ENCODE data around the gene CAP2. TPM values are rescaled to one million over a fixed set of nuclear protein-coding genes. Genes with fewer than 3 reads are reported as not detected.
"Not testable (repeated sequence)": the region's sequence is repeated elsewhere in the genome, so short reads cannot be mapped to it uniquely, and the experiment has no call there.

The CAP2 gene
- total RNA-seq, 1 donor from 2014 or later: not detected

DNA sequence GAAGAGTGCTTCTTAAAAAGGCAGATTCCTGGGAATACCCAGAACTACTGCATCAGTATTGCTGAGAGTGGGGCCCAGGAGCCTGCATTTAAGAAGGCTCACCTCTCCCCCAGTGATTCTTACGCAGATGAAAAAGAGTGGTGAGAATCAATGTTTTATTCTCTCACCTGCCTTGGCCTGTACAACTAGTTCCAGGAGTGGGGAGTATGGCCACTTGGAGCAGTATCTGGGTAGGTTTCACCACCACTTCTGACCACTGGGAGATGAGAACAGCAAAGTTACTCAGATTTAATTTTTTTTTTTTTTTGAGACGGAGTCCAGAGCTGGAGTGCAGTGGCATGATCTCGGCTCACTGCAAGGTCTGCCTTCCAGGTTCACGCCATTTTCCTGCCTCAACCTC lies 16.9 kb downstream of the CAP2 start:
- H3K27ac Mint-ChIP-seq: no peak overlapping the region
- no peaks in the 10 kb centered on the region for H3K36me3 Mint-ChIP-seq (ENCODE audit: low read depth)
- H3K4me1 Mint-ChIP-seq (ENCODE audit: low read depth): no peaks in the 10 kb centered on the region
- no peak overlapping the region for H3K4me3 Mint-ChIP-seq
- intact Hi-C loops (cut with micrococcal nuclease): no loop called here
- H3K9me3 Mint-ChIP-seq: no peaks in the 10 kb centered on the region
- DNase-seq (ENCODE audit: low spot score): no peak
- peaks cover 2% of the 10 kb centered on the region for H3K27me3 Mint-ChIP-seq (ENCODE audit: insufficient read depth)

DNA sequence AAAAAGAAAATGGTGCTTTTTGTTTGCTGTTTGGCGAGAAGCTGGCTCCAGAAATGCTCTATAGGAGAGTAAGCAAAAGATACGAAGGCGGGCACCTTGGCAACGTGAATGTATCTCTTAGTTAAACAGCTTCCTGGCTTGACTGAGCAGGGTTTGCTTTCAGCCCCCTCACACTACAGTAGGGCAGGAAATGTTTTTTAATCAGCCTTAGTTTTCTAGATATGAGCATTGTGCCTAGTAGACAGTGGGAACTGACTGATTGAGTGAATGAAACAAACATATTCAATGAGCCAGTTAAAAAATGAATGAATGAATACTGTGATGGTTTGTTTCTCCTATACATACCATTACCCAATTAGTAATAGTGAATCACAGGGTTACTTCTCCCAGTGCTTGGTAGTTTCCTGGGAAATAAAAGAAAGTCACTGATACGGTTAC lies 19.9 kb downstream of the CAP2 start:
- no peak for DNase-seq (ENCODE audit: low spot score)
- H3K4me3 Mint-ChIP-seq: no peak overlapping the region
- no peaks in the 10 kb centered on the region for H3K4me1 Mint-ChIP-seq (ENCODE audit: low read depth)
- H3K27ac Mint-ChIP-seq: no peak overlapping the region
- H3K27me3 Mint-ChIP-seq (ENCODE audit: insufficient read depth): peaks cover 3% of the 10 kb centered on the region
- H3K9me3 Mint-ChIP-seq: no peaks in the 10 kb centered on the region
- H3K36me3 Mint-ChIP-seq (ENCODE audit: low read depth): no peaks in the 10 kb centered on the region
- intact Hi-C loops (cut with micrococcal nuclease): no loop called here

DNA sequence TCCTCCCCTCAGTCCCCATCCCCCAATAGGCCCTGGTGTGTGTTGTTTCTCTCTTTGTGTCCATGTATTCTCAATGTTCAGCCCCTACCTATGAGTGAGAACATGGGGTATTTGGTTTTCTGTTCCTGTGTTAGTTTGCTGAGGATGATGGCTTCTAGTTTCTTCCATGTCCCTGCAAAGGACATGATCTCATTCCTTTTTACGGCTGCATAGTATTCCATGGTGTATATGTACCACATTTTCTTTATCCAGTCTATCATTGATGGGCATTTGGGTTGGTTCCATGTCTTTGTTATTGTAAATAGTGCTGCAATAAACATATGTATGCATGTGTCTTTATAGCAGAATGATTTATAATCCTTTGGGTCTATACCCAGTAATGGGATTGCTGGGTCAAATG lies 21.0 kb downstream of the CAP2 start:
- H3K4me1 Mint-ChIP-seq (ENCODE audit: low read depth); intact Hi-C loops (cut with micrococcal nuclease); H3K27ac Mint-ChIP-seq; DNase-seq (ENCODE audit: low spot score); H3K4me3 Mint-ChIP-seq; H3K27me3 Mint-ChIP-seq (ENCODE audit: insufficient read depth); H3K36me3 Mint-ChIP-seq (ENCODE audit: low read depth); H3K9me3 Mint-ChIP-seq: not testable (repeated sequence)

DNA sequence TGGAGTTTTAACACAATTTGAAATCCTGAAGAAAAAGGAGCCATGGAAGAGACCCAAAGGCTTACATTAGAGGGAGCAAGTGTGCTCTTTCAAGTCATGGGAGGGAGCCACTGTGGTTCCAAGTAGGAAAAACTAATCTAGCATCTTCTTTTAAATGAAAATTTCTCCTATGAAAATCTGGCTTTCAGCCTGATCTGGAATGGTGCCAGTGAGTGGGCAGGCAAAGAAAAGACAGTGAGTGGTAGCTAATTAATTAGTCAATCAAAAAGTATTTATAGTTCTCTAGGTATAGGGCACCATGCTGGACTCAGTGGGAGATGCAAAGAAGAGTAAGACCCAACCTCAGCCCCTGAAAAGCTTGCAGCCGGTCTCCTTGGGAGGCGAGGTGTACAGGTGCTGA lies 21.9 kb downstream of the CAP2 start:
- DNase-seq (ENCODE audit: low spot score): no peak
- intact Hi-C loops (cut with micrococcal nuclease): no loop called here
- peaks cover 3% of the 10 kb centered on the region for H3K27me3 Mint-ChIP-seq (ENCODE audit: insufficient read depth)
- no peaks in the 10 kb centered on the region for H3K4me1 Mint-ChIP-seq (ENCODE audit: low read depth)
- no peaks in the 10 kb centered on the region for H3K36me3 Mint-ChIP-seq (ENCODE audit: low read depth)
- H3K27ac Mint-ChIP-seq: no peak overlapping the region
- no peak overlapping the region for H3K4me3 Mint-ChIP-seq
- no peaks in the 10 kb centered on the region for H3K9me3 Mint-ChIP-seq

DNA sequence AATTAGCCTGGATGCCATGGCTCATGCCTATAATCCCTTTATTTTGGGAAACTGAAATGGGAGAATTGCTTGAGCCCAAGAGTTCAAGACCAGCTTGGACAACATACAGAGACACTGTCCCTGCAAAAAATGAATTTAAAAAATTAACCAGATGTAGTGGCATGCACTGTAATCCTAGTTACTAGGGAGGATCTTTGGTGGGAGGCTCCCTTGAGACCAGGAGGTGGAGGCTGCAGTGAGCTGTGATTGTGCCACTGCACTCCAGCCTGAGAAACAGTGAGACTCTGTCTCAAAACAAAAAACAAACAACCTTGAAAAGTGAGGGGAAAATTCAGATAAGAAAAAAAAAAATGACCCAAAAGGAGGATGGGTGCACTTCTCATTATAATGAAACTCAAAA lies 23.4 kb downstream of the CAP2 start:
- no peak overlapping the region for H3K4me3 Mint-ChIP-seq
- H3K27ac Mint-ChIP-seq: no peak overlapping the region
- peaks cover 3% of the 10 kb centered on the region for H3K27me3 Mint-ChIP-seq (ENCODE audit: insufficient read depth)
- H3K9me3 Mint-ChIP-seq: no peaks in the 10 kb centered on the region
- H3K4me1 Mint-ChIP-seq (ENCODE audit: low read depth): no peaks in the 10 kb centered on the region
- intact Hi-C loops (cut with micrococcal nuclease): no loop called here
- H3K36me3 Mint-ChIP-seq (ENCODE audit: low read depth): no peaks in the 10 kb centered on the region
- DNase-seq (ENCODE audit: low spot score): no peak

DNA sequence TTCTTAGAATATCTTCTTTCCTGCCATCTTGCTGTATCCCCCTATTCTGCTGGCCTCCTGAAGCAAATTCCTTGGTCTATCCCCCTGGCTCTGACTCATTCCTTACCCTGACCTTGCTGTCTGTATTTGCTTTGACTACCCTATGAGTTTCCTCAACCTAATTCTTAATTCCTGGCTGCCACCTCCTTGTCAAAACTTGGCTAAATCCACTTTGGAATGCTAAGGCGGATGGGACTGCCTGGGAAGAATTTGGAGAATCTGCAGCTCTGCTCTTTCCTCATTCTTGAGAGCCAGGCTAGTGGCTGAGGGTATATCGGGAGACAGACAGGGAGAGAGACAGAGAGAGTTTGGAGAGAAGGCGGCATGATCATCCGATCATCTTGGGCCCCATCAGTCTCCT lies 24.4 kb downstream of the CAP2 start:
- Mint-ChIP-seq H3K27ac (no peak overlapping the region), H3K4me3 (no peak overlapping the region), H3K4me1 (ENCODE audit: low read depth) (no peaks in the 10 kb centered on the region), H3K9me3 (no peaks in the 10 kb centered on the region), H3K36me3 (ENCODE audit: low read depth) (no peaks in the 10 kb centered on the region), H3K27me3 (ENCODE audit: insufficient read depth) (peaks cover 3% of the 10 kb centered on the region)
- DNase-seq (ENCODE audit: low spot score): no peak
- intact Hi-C loops (cut with micrococcal nuclease): no loop called here

DNA sequence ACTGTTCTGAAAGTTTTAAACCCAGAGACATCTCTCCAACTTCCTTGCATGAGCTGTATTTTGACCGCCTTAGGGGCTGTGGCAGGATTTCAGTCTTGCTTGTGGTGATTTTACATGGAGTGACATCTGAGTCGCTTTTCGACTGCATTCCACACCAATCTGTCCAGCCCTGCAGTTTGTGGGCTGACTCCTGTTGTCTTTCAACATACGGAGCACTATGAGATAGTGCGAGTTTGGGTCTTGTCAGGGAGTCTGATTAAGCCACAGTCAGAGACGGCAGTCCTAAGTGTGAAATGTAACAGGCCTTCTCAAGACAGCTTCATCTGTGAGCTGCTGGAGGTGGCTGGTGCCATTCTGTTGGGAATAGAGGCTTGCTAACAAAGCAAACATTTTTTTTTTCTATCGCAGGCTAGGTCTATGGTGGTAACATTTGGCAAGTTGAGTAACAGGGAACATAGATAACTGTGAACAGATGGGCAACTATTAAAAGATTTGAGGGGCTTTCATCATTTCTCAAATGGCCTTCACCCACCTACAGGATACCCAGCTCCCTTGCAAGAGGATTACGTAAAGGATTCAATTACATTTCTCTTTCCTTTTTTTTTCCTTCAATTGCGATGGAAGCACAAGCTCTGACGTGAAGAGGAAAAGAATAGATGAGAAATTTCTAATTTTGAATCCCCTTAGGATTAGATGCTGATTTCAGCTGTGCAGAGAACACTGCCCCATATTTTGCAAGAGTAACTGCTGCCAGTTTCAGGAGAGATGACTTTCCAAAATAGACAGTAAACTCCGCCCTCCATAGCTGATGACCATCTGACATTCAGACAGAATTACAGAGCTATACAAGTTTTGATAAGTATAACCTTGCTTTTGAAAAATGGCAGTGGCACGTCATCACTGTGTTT lies 25.1 kb downstream of the CAP2 start:
- DNase-seq (ENCODE audit: low spot score): no peak
- Mint-ChIP-seq H3K36me3 (ENCODE audit: low read depth) (no peaks in the 10 kb centered on the region), H3K27ac (no peak overlapping the region), H3K9me3 (no peaks in the 10 kb centered on the region), H3K4me1 (ENCODE audit: low read depth) (no peaks in the 10 kb centered on the region), H3K27me3 (ENCODE audit: insufficient read depth) (peaks cover 3% of the 10 kb centered on the region), H3K4me3 (no peak overlapping the region)
- intact Hi-C loops (cut with micrococcal nuclease): no loop called here

DNA sequence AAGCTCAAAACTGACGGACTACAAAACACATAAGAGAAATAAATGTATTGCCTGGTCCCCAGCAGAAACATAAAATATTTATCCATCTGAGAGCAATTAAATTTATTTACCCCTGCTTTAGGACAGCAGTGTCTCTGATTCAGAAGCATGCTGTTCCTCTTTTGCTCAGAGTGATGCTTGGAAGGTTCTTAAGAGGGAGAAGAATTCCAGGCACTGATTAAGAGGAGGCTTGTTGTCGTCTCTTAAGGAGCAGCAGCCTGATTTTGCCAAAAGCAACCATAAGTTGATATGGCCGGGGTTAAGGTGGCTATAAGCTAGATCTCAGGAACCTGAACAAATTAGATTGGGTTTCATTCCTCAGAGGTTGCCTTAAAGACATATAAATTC lies 25.8 kb downstream of the CAP2 start:
- H3K27ac Mint-ChIP-seq: no peak overlapping the region
- H3K4me3 Mint-ChIP-seq: no peak overlapping the region
- intact Hi-C loops (cut with micrococcal nuclease): no loop called here
- DNase-seq (ENCODE audit: low spot score): no peak
- H3K4me1 Mint-ChIP-seq (ENCODE audit: low read depth): no peaks in the 10 kb centered on the region
- H3K36me3 Mint-ChIP-seq (ENCODE audit: low read depth): no peaks in the 10 kb centered on the region
- no peaks in the 10 kb centered on the region for H3K9me3 Mint-ChIP-seq
- H3K27me3 Mint-ChIP-seq (ENCODE audit: insufficient read depth): peaks cover 3% of the 10 kb centered on the region

DNA sequence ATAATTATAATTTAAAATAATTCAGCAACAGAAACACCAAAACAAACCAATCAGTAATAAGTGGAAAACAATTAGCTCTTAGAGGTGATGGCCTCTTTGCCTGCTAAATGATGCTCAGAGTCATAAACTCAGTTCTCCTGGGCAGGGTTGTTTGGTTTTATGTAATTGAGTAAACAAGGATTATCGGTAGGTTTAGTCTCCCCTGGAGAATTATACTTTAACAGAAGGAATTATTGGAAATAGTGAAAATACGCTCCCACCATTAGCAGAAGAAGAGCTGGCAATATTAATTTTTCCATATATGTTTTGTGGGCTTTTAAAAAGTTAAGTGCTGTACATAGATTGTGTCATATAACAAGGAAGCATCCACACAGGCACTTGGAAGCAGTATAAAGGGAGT lies 27.0 kb downstream of the CAP2 start:
- Mint-ChIP-seq H3K4me1 (ENCODE audit: low read depth) (no peaks in the 10 kb centered on the region), H3K9me3 (no peaks in the 10 kb centered on the region), H3K4me3 (no peak overlapping the region), H3K36me3 (ENCODE audit: low read depth) (no peaks in the 10 kb centered on the region), H3K27me3 (ENCODE audit: insufficient read depth) (peaks cover 3% of the 10 kb centered on the region), H3K27ac (no peak overlapping the region)
- DNase-seq (ENCODE audit: low spot score): no peak
- intact Hi-C loops (cut with micrococcal nuclease): no loop called here

DNA sequence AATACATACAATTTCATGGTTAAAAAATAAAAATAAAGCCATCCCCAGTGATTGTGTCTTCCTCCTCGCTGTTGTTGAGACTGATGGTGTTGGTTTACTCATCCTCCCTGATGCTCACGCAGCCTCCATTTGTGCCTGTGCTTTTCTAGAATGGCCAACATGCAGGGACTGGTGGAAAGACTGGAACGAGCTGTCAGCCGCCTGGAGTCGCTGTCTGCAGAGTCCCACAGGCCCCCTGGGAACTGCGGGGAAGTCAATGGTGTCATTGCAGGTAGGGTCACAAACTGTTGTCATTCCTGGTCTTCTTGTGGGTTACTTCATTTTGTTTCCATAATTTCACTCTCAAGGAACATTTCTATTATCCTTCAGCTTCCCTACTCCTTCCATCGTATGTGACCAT lies 28.0 kb downstream of the CAP2 start:
- no peak for DNase-seq (ENCODE audit: low spot score)
- intact Hi-C loops (cut with micrococcal nuclease): no loop called here
- Mint-ChIP-seq H3K4me1 (ENCODE audit: low read depth) (no peaks in the 10 kb centered on the region), H3K36me3 (ENCODE audit: low read depth) (no peaks in the 10 kb centered on the region), H3K27me3 (ENCODE audit: insufficient read depth) (peaks cover 3% of the 10 kb centered on the region), H3K9me3 (no peaks in the 10 kb centered on the region), H3K27ac (no peak overlapping the region), H3K4me3 (no peak overlapping the region)

DNA sequence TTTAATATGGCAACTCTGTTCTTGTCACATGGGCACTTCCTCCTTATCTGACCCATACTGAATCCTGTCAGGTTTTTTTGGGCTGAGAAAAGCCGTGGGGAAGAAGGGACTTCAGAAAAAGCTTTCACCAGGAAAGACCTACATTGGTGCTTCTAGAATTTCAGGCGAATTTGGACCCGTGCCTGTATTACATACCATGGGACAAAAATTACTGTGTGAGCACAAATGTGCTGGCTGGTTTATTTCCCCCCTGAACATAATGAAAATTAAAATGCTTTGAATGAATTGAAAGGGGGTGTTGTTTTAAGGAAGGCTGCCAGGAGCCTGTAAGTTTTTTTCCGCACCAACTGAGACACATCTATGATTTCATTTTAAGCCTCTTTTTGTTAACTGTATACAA lies 29.6 kb downstream of the CAP2 start:
- no peaks in the 10 kb centered on the region for H3K4me1 Mint-ChIP-seq (ENCODE audit: low read depth)
- H3K4me3 Mint-ChIP-seq: no peak overlapping the region
- no peak for DNase-seq (ENCODE audit: low spot score)
- H3K9me3 Mint-ChIP-seq: no peaks in the 10 kb centered on the region
- H3K36me3 Mint-ChIP-seq (ENCODE audit: low read depth): no peaks in the 10 kb centered on the region
- H3K27me3 Mint-ChIP-seq (ENCODE audit: insufficient read depth): no peaks in the 10 kb centered on the region
- intact Hi-C loops (cut with micrococcal nuclease): no loop called here
- no peak overlapping the region for H3K27ac Mint-ChIP-seq

DNA sequence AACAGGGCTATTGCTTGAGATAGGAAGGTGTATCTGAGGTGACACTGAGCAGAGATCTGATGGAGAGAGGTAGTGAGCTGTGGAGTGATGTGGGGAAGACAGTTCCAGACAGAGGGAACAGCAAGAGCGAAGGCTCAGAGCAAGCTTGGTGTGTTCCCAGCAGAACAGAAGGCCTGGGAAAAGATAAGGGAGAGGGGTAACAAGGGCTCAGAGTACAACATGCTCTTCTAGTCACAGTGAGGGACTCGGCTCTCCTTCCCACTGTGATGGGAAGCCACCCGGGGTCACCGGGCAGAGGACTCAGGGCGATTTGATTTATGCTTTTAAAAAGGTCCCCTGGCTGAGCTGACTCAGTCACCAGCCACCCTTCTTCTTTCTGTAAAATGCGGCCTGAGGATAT lies 33.7 kb downstream of the CAP2 start:
- intact Hi-C loops (cut with micrococcal nuclease): no loop called here
- Mint-ChIP-seq H3K27me3 (ENCODE audit: insufficient read depth) (no peaks in the 10 kb centered on the region), H3K4me1 (ENCODE audit: low read depth) (no peaks in the 10 kb centered on the region), H3K4me3 (no peak overlapping the region), H3K36me3 (ENCODE audit: low read depth) (no peaks in the 10 kb centered on the region), H3K27ac (no peak overlapping the region), H3K9me3 (no peaks in the 10 kb centered on the region)
- no peak for DNase-seq (ENCODE audit: low spot score)

DNA sequence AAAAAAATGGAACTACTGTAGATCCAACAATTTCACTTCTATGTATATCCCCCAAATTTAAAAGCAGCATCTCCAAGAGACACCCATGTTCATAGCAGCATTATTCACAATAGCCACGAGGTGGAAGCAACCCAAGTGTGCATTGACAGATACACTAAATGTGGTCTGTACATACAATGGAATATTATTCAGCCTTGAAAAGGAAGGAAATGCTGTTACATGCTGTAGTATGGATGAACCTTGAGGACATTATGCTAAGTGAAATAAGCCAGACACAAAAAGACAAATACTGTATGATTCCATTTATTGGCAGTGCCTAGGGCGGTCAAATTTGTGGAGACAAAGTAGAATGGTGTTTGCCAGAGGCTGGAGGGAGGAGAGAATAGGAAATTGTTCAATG lies 34.2 kb downstream of the CAP2 start:
- Mint-ChIP-seq H3K27me3 (ENCODE audit: insufficient read depth) (no peaks in the 10 kb centered on the region), H3K36me3 (ENCODE audit: low read depth) (no peaks in the 10 kb centered on the region), H3K9me3 (no peaks in the 10 kb centered on the region), H3K27ac (no peak overlapping the region), H3K4me1 (ENCODE audit: low read depth) (no peaks in the 10 kb centered on the region), H3K4me3 (no peak overlapping the region)
- intact Hi-C loops (cut with micrococcal nuclease): no loop called here
- DNase-seq (ENCODE audit: low spot score): no peak

DNA sequence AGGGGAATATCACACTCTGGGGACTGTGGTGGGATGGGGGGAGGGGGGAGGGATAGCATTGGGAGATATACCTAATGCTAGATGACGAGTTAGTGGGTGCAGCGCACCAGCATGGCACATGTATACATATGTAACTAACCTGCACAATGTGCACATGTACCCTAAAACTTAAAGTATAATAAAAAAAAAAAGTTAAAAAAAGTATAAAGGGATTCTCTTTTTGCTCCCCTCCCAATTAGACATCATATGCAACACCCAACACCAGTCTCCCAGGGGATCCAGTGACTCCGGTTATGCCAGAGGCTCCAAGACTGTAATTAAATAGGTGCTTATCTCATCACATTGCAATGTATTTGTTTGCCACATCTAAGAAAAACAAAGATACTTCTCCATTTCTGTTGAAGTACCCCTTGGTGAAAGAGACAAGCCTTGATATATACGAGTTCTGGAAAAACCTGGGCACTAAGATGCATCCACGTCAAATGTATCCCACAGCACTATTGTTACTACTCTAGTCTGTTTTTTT lies 35.3 kb downstream of the CAP2 start:
- DNase-seq (ENCODE audit: low spot score); H3K36me3 Mint-ChIP-seq (ENCODE audit: low read depth); intact Hi-C loops (cut with micrococcal nuclease); H3K4me1 Mint-ChIP-seq (ENCODE audit: low read depth); H3K27me3 Mint-ChIP-seq (ENCODE audit: insufficient read depth); H3K27ac Mint-ChIP-seq; H3K4me3 Mint-ChIP-seq; H3K9me3 Mint-ChIP-seq: not testable (repeated sequence)

Data from activated T-helper 1 cell treated with anti-CD3 and anti-CD28 coated beads, Interleukin-12 subunit alpha, Interleukin-12 subunit beta, Interleukin-2, Interleukin-4 antibody, amounts not matched to agents 30 ng/mL and 10 ng/mL and 1 ng/mL, durations not matched to agents 14 hours and 24 hours and 36 hours (primary cell).